ENCODE measurements around the gene HNRNPAB.

DNA sequence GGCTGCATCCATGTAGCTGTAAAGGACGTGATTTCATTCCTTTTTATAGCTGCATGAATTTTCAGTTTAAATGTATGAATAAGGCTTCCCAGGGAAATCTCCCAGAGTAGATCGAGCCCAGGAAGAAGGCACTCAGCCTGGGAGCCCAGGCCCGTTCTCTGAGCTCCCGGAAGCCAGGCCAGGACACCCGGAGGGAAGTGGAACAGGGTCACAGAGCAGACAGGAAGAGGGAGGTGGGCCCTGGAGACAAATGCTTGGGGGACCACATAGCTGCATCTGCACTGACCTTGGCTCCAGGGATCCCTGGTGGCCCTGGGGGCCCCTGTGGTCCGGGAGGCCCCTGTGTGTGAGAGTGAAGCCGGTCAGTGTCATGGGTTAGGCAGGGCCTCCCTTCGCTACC, 47.9 kb downstream of the HNRNPAB start:
- TF ChIP-seq, protein P1, sequence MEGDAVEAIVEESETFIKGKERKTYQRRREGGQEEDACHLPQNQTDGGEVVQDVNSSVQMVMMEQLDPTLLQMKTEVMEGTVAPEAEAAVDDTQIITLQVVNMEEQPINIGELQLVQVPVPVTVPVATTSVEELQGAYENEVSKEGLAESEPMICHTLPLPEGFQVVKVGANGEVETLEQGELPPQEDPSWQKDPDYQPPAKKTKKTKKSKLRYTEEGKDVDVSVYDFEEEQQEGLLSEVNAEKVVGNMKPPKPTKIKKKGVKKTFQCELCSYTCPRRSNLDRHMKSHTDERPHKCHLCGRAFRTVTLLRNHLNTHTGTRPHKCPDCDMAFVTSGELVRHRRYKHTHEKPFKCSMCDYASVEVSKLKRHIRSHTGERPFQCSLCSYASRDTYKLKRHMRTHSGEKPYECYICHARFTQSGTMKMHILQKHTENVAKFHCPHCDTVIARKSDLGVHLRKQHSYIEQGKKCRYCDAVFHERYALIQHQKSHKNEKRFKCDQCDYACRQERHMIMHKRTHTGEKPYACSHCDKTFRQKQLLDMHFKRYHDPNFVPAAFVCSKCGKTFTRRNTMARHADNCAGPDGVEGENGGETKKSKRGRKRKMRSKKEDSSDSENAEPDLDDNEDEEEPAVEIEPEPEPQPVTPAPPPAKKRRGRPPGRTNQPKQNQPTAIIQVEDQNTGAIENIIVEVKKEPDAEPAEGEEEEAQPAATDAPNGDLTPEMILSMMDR (tag by site-specific recombination; IDR thresholded peaks at IDR 0.05) = no peak
- TF ChIP-seq ZNF335 (tag by site-specific recombination; conservative IDR thresholded peaks at IDR 0.05) (no peak), SP3 (tag by site-specific recombination; IDR thresholded peaks at IDR 0.05) (no peak), ZNF350 (tag by site-specific recombination; IDR thresholded peaks at IDR 0.05) (no peak), ZNF175 (tag by site-specific recombination; IDR thresholded peaks at IDR 0.05) (no peak), ZNF549 (tag by site-specific recombination; IDR thresholded peaks at IDR 0.05) (no peak)

Data from HEK293 (cell line).